Measurements from ENCODE around the gene FSD1.

GRCh38 chr19:4292515-4292914, 11.9 kb upstream of the FSD1 start:
- TF ChIP-seq USF2 (IDR thresholded peaks at IDR 0.05; ENCODE audit: borderline replicate concordance, low read depth, low read length) = no peak
- TF ChIP-seq RB1 (IDR thresholded peaks at IDR 0.05; ENCODE audit: borderline replicate concordance) = no peak
- no peak for TF ChIP-seq SMAD1 (IDR thresholded peaks at IDR 0.05; ENCODE audit: low read depth, partially characterized antibody)
- no peak for TF ChIP-seq SREBF1 (IDR thresholded peaks at IDR 0.05; ENCODE audit: low read length)
- TF ChIP-seq POLR2AphosphoS5 (IDR thresholded peaks at IDR 0.05; ENCODE audit: low read length) = no peak
